Stimulated activated CD8-positive, alpha-beta memory T cell treated with anti-CD3 and anti-CD28 coated beads, Interleukin-2, amount 100 ng/mL, for 48 hours (primary cell): Measurements from ENCODE around the gene PXYLP1.

Experiments used
- DNase-seq, 2 donors: peaks; one replicate each; pipeline ENCODE4 v3.0.0-alpha.2; 2020; ENCODE audit warnings: low read depth in 2 of 2

The PXYLP1 gene

DNA sequence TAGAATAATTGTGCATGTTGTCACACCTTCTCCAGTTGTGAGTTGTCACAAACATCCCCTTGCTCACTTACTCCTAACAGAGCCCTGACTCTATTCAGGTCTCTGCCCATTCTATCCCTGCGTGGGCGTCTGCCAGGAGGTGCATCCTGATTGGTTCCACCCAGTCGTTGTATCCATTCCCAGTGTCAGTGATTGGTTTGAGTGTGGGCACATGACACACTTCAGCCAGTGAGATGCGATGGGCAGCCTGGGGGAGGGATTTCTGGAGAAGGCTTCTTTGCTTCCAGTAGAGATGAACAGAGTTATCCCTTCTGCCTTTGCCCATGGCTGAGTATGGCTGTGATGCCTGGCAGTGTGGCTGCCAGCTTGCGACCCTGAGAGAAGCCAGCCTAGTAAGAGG, 18.7 kb downstream of the PXYLP1 start:
- DNase-seq, result no peak

DNA sequence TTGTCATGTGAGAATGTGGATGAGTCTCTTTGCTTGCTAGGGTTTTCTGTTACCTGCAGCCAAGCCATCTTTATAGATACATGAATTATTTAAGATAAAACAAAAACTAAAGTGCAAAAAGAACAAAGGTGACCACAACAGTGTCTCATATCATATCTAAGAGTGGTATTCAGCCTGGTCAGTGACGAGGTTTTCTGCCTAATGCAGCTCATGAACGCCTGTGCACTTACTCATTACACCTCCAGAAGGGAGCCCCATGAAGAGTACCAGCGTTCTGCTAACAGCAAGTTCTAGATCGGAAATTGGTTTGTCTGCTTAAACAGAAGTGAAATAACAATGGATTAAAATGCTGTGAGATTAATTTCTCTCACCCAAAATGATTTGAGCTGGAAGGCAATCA, 19.2 kb downstream of the PXYLP1 start:
- no peak for DNase-seq

DNA sequence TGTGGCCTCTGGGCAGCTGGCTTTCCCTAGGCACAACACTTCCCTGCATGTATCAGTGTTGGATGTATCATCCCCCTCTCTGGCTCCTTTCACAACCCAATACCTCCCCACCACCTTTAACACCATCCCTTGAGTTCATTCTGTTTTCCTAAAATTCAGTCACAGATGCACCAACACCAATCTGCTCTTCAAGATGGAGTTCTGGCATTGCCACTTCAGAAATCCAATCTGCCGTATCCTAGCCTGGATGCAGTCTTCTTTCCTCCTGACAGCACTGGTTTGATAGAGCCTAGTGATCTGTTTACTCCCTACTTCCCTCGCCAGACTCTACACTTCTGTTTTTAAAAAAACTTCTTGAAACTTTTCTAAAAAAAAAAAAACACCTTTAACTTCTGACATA, 21.7 kb downstream of the PXYLP1 start:
- no peak for DNase-seq

DNA sequence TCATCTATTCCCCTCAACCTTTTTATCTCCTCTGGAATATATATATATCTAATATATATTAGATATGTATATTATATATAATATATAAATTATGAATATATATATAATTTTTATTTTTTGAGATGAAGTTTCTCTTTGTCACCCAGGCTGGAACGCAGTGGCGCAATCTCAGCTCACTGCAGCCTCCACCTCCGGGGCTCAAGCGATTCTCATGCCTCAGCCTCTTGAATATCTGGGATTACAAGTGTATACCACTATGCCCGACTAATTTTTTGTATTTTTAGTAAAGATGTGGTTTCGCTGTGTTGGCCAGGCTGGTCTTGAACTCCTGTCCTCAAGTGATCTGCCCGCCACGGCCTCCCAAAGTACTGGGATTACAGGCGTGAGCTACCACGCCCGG, 22.2 kb downstream of the PXYLP1 start:
- DNase-seq, result no peak

DNA sequence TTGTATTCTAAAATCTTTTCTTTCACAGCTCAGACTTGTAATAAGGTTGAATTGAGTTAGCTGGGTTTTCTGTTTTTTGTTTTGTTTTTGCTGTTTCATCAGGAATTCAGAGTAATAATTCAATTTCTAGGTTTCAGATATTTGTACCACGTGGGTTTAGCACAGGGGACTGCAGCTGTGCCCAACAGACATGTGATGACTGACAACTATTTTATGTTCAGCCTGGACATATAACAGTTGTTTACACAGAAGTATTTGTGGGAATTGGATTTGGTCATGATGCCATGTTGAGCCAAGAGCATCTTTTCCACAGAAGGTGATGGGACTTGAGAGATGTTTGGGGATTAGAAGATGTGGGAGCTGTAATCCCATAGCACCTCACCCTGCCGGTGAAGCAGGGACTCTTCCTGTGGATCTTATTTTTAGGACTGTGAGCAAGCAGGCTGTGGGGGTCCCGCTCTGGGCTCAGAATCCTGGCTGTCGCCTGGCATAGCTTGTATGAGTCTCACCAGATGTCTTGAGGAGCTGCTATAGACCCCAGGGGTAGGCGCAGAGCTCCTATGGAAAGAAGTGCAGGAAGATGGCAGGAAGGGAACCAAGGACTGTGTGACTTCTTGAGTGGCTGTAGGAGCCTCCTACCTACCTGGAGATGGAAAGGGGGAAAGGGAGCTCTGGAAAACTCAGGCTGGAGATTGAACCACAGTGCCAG, 23.7 kb downstream of the PXYLP1 start:
- no peak for DNase-seq

DNA sequence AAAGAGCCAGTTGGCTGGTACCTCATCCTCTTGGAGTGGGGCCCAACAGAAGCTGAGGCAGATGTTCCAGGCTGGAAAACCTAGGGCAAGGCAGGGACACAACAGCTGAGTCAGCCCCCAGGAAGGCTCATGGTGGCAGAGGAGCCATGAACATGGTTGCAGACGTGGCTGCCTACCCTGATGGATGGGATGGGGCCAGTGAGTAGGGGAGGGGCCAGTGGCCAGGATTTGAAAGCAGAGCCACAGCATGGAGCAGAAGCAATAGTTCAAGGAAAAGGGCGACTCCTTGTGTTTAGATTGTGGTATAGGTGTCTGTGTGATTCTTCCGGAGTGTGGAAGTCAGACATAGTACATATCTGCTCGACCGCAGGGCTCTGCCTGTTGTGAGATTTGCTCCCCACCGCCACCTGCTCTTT, 24.2 kb downstream of the PXYLP1 start:
- DNase-seq, result no peak

DNA sequence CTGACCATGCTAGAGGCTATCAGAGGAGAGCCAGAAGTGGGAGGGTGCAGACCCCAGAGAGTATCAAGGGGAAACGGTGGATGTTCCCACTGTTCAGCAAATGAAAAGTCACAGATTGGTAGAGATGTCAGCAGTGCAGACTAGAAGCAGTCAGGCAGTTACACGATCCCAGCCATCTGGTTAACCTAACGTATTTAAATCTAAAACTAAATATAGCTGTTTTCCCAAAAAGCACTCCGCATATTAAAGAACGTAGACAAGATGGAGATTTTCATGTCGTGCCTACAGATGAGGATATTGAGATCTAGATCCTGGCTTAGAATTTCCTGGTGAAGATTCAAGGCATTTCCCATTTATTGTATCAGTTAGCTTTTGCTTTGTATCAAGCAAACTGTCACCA, 25.2 kb downstream of the PXYLP1 start:
- no peak for DNase-seq

DNA sequence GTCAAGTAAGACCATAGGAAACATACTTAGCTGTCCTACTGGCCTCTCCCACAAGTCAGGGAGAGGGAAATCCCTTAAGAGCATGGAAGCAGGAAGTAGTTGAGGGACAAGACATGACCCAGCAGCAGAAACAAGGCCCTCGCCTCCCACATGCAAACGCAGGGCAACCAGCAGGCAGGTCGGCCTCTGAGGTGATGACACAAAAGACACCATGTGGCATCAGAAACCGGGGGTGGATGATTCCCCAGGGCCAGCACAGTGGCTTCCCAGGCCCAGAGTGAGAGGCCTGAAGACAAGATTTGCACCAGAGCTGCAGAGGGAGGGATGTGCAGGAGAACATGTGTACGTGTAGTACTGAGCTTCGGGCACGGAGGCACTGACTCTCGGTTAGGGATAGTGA, 26.3 kb downstream of the PXYLP1 start:
- DNase-seq, result peak in 1 of 2 donors; percentile 34

DNA sequence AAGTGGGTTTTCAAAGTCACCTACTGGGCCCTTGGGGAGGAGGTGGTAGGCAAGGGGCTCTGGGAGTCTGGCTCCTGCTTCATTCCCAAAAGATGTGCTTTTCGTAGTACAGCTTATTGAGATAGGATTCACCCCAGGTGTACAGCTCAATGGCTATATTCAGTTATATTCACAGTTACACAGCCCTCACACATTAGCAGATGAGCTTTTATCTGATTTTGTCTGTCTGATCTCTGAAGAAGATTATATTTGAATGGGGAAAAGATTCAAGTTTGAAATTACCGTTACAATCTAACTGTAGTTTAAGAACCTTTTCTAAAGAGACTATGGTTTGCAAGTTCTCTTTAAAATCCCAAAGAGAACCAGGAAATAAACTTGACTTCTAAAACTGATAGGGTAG, 27.3 kb downstream of the PXYLP1 start:
- no peak for DNase-seq

DNA sequence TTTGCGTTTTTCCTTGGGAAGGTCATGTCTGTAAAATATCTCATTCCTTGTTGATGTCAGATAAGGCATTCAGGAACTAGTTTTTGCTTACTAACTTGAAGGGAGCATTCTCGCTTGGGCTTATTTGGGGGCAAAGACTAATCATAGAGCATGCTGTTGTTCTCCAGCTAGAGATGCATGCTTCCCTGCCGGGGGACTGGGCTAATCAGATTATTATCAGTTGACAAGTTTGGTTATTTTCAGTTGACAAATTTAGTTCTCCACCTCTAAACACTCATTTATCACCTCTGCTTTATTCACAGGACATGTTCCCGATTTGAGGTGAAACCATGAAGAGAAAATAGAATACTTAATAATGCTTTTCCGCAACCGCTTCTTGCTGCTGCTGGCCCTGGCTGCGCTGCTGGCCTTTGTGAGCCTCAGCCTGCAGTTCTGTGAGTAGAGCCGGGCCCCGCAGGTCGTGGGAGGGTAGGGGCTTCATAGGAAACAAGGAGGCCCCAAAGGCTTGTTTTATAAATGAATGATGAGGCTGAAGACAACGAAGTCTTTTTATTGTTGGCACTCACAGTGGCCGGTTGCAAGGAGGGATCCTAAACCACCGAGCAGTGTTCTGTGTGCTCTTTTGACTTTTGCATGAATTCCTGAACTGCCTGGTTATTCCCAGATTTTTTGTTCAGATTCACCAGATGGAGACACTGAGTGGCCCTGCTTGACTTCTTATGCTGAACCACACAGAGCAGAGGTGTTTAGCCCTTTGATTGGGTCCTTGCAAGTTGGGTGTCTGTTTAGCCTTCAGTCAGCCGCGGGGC, 28.4 kb downstream of the PXYLP1 start:
- no peak for DNase-seq

DNA sequence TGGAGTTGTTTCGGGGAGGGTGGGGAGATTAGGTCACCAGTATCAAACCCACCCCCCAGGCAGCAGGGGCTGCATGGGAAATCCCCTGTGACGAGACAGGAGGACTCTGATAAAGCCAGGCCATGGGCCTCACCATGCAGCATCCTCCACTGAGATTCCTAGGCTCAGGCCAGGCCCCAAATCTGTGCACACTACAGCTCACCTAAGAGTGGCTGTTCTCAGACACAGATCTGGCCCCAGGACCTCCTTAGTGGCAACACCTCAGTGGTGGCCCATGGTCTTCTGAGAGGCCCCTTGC, 29.0 kb downstream of the PXYLP1 start:
- no peak for DNase-seq

DNA sequence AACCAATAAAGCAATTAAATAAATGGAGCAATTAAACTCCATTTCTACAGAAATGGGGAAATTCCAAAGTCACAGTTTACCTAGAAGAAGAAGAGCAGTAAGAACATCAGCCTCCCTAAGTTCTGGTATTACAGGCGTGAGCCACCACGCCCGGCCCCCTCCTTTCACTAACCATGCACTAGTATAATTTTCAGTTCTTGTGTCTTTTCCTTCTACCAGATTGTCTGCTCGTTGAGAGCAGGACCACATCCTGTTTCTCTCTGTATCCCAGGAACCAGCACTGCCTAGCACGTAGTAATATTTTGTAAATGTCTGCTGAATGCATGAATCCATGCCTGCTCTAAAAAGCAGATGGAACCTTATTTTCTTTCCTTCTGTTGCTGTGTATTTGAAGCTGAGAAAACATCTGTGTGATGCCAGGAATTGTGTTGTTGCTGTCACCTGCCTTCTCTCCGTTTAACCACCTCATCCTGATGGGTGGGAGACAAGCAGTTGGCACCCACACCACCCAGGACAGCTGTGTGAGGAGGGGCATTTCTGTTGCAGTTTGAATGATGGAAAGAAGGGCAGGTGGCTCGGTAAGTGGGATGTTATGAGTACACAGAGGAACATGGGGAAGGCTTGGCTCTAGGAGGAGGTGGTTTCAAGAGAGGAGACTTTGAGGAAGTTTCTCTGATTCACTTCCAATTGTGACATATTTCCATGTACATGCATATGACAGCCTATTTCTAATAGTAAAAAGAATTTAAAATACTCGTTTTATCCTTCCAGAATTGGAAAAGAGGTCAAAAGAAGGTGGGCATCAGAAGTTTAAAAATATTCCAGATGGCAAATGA, 30.1 kb downstream of the PXYLP1 start:
- no peak for DNase-seq

DNA sequence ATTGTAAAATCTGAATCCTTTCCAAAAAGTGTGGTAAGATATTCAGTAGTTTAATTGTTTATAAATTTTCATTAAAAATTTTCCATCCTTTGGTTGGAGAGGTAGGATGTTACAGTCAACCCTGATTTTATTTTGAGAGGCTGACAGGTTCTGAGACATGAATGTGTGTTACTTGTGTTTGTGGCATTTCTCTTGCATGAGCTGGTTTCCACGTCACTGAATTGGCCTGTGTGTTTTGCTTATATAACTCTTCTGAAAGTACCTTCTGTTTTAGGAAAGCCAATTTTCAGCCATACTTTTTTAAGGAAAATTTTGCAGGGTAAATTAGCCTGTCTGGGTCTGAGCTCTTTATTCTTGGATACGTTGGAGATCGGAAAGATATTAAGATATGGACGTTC, 30.7 kb downstream of the PXYLP1 start:
- no peak for DNase-seq

DNA sequence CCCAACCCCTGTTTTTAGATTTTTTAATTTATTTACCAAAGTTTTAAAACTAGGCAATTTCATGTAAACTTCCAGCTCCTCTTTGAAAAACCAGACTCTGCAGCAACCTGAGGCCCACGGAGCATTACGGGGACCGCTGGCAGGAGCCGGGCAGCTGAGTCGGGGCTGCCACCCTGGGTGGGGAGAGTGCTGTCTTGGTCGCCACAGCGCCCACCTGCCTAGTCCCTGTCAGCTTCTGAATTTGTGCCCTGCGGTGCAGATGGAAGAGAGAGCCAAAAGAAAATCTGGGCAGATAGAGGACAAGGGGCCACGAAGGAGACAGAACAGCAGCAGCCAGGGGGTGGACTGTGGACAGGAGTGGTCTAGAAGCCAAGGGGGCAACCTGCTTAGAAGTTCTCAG, 34.6 kb downstream of the PXYLP1 start:
- DNase-seq, result no peak

DNA sequence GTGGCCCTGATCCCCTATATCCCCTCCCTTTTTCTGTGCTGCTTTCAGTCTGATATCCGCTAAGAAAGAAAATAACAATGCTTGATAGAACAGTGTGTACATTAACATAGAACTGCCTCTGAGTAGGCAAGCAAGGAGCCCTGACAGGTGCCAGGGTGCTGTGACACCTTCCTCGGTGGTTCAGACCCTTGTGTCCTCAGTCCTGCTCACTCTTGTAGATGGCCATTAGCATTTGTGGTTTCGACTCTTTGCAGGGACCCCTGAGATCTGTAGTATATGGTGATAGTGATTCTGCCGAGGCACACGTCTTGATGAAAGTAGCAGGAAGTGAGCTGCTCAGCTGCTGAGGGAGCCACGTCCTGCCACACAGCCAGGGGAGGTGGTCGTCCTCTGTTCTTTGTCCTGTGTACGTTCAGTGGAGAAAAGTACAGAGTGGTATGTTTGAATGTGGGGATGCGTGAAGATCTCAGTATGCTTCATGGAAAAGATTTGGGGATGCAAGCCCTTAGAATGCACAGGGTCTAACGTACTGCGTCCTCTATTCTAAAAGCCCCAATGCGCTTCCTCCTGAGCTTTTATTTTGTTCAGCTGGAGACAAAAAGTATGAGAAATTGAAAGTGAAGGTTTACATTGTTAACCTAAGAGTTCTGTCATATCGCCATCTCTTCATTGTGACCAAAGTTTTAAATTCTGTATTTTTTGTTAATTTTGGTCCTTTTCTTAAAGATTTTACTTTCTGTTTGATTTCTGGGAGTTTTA, 35.4 kb downstream of the PXYLP1 start:
- no peak for DNase-seq

DNA sequence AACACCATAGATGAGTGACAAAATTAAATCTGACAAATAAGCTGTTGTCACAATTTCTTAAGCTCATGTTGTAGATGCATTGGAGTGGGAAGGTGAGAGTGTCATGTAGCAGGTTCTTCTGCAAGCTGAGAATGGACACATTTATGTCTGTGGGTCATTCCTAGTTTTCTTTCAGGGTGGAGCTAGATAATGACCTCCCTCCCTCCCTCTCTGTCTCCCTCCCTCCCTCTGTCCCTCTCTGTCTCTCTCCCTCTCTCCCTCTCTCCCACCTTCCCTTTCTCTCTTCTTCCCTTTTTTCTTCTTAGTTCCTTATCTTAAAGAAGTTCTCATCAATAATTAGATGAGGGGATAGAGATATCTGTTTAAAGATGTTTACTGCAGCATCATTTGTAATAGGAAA, 36.0 kb downstream of the PXYLP1 start:
- no peak for DNase-seq

DNA sequence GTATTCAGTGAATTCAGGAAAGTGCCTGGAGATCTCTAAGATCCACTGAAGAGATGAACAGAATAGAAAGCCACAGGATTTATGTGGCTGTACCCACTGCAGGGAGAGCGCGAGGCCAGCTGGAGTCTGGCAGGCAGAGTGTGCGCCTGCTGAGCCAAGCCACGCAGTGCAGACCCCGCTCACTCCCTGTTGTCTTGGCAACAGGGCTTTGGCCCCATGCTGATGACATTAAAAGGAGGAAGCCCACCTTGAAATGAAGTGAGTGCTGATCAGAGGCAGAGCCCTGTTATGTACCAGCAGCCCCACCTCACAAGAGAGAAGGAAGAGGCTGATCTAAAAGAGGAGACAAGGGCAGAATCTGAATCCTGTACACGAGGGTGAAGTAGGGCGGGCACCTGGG, 36.7 kb downstream of the PXYLP1 start:
- DNase-seq, result no peak

DNA sequence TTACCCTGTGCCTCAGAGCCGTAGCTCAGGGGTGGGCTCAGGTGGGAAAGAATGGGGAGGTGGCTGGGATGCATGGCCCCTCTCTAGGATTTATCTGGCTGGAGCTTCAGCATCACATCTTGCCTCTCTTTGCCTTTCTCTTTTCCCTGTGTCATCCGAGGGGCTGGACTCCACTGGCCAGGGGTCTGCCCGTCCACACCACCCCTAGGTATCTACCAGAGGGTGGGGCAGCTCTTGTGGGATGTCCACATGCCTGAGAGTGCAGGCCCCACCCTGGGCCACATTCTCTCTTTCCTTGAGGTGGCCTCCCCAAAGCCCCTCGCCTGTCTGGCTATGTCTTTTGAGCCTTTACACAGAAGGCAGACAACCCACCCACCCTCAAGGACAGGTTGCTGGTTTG, 37.2 kb downstream of the PXYLP1 start:
- DNase-seq, result no peak

DNA sequence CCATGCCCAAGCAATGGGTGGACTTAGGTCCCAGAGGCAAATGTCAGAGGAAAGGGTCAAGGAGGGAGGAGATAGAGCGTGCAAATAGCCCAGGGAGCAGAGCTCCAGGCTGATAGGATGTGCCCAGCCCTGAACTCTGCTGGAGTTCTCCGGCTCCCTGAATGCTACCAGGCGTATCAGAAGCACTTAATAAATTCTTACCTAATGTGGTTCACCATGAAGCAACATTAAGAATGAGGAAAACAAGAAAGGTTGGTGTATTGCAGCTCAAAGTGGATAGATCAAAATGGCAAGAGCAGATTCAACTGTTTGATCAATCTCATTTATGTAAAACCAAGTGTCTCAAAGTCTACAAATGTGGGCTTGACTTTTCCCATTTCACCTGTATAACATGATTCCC, 38.3 kb downstream of the PXYLP1 start:
- no peak for DNase-seq

DNA sequence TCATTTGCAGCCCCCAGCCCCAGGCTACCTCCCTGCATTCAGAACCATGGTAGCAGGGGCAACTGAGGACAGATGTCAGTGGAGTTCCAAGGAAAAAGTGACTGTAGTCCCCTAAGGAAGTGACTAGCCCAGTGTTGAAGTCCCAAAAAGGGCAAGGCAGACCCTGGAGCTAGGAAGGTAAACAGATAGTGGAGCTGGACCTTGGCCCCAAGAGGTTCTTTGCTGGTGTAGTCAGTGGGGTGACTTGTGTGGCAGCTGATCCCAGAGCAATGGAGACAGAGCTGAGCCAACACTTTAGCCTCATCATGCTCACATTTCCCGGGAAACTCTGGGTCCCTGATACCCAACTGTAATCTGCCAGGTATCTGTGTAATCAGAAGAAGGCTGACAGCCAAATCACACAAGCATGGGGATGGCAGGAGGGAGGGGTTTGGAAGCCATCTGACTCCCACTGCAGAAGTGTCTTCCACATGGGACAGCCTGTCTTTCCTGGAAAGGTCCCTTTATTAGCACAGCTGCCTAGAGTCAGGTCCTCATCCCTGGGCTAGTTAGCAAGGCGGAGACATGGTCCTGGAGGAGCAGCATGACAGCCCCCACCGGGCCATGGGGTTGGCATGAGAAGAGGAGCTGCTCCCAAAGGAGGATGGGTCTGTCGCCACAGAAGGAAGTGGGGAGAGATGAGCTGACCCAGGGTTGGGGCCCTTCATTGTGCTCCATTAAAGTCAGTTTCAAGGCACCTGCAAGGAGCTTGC, 39.8 kb downstream of the PXYLP1 start:
- DNase-seq, result no peak

DNA sequence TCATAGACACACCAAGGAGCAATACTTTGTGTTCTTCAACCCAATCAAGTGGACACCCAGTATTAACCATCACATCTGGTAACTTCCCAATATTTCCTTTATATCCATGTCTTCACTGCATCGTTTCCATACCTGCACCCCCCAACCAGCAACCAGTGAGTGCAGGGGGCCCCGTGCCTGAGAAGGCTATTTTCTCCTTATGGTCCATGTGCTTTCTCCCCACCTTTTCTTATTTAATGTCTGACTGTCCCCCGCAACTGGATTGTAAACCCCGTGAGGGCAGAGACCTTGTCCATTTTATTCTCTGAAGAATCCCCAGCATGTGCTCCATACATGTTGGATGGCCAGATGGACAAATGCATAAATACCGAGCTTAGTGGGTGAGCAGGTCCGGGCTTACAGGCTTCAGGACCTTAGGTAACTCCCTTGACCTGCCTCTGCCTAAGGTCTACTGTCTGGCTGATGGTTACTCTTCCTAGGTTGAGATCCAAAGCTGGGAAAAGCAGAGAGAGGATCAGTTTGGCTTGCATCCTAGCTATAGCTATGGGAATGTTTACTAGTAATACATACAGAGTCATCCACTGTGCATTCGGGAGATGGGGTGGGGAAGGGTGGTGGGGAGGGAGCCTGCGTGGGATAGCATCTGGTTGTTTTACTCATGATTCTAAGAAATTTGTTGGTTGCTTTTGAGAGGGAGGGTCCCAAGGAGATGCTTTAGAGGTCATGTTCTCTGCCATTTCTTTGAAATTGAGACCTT, 41.5 kb downstream of the PXYLP1 start:
- no peak for DNase-seq
